SK-N-SH (cell line): ENCODE data around the gene RB1. TPM values are rescaled to one million over a fixed set of nuclear protein-coding genes. Genes with fewer than 3 reads are reported as not detected.

Experiments used
- CTCF ChIA-PET: fragments of 300-600, 350-600 bp; formaldehyde crosslinking; extraction: SDS; loops from one replicate; lab custom pipeline; 2021; lab: Yijun Ruan, JAX
- POLR2A ChIA-PET: fragments of 350-600 bp; sonication (Branson Sonifier 250); formaldehyde crosslinking; extraction: SDS; loops from one replicate; lab custom pipeline; 2020; ENCODE audit warnings: antibody characterized with exemption, inconsistent platforms; lab: Yijun Ruan, JAX
- DNase-seq: peaks from one replicate; pipeline ENCODE4 v3.0.0; 2012
- H2AFZ ChIP-seq: fragments of 200-600 bp; sonication (generic); 2 replicates; pipeline ENCODE4 v1.8.1; 2016; ENCODE audit warnings: antibody characterized with exemption, mild to moderate bottlenecking, low read depth
- H3F3A ChIP-seq: fragments of 200-600 bp; sonication (generic); replicated peaks from 2 replicates; pipeline ENCODE3; 2016; ENCODE audit warnings: antibody characterized with exemption, mild to moderate bottlenecking; ENCODE audit not compliant: insufficient read depth
- H3K27ac ChIP-seq, 2 experiments: fragments of 200-500 bp in 1 of 2; fragments of 200-600 bp in 1 of 2; sonication (Bioruptor generic) in 1 of 2; sonication (generic), shearing (Covaris generic) in 1 of 2; 2 replicates each; pipeline versions ENCODE4 v1.5.1 to v1.6.1; 2014 to 2016; ENCODE audit warnings: low read depth in 2 of 2, inconsistent platforms in 1 of 2, low read length in 1 of 2, mild to moderate bottlenecking in 1 of 2, mixed read lengths in 1 of 2
- H3K27me3 ChIP-seq: fragments of 200-600 bp; sonication (generic), shearing (Covaris generic); 2 replicates; pipeline ENCODE4 v1.6.1; 2016; ENCODE audit warnings: mixed run types; ENCODE audit not compliant: insufficient read depth
- H3K36me3 ChIP-seq, 2 experiments: fragments of 200-500 bp in 1 of 2; fragments of 200-600 bp in 1 of 2; sonication (Bioruptor generic) in 1 of 2; sonication (generic) in 1 of 2; replicated peaks in 1 of 2; 2 replicates each; pipeline versions ENCODE3 to v1.5.1; 2014 to 2016; ENCODE audit warnings: low read length in 1 of 2, mild to moderate bottlenecking in 1 of 2; ENCODE audit not compliant: insufficient read depth in 2 of 2, control insufficient read depth in 1 of 2
- H3K4me1 ChIP-seq, 2 experiments: fragments of 200-500 bp in 1 of 2; fragments of 200-600 bp in 1 of 2; sonication (Bioruptor generic) in 1 of 2; sonication (generic), shearing (Covaris generic) in 1 of 2; 2 replicates each; pipeline versions ENCODE4 v1.5.1 to v1.6.1; 2014 to 2016; ENCODE audit warnings: low read depth in 1 of 2, low read length in 1 of 2, mixed run types in 1 of 2; ENCODE audit not compliant: insufficient read depth in 2 of 2, control insufficient read depth in 1 of 2
- H3K4me2 ChIP-seq: fragments of 200-600 bp; sonication (generic), shearing (Covaris generic); 2 replicates; pipeline ENCODE4 v1.6.1; 2017; ENCODE audit warnings: mixed run types
- H3K4me3 ChIP-seq, 2 experiments: fragments of 200-500 bp in 1 of 2; fragments of 200-600 bp in 1 of 2; sonication (Bioruptor generic) in 1 of 2; sonication (generic), shearing (Covaris generic) in 1 of 2; 2 replicates each; pipeline versions ENCODE4 v1.5.1 to v1.8.1; 2014 to 2016; ENCODE audit warnings: low read depth in 2 of 2, inconsistent platforms in 1 of 2, low read length in 1 of 2, mild to moderate bottlenecking in 1 of 2, mixed read lengths in 1 of 2, moderate library complexity in 1 of 2
- H3K79me2 ChIP-seq: fragments of 200-600 bp; sonication (generic); 2 replicates; pipeline ENCODE4 v1.8.1; 2017; ENCODE audit warnings: mild to moderate bottlenecking; ENCODE audit not compliant: insufficient read depth
- H3K9ac ChIP-seq: fragments of 200-600 bp; sonication (generic); 2 replicates; pipeline ENCODE4 v1.6.1; 2017; ENCODE audit warnings: mixed run types
- H3K9me2 ChIP-seq: fragments of 200-600 bp; sonication (generic); 2 replicates; pipeline ENCODE4 v1.6.1; 2017; ENCODE audit warnings: mixed run types
- H3K9me3 ChIP-seq: fragments of 200-600 bp; sonication (generic); 2 replicates; pipeline ENCODE4 v1.6.1; 2017; ENCODE audit warnings: mixed run types, mild to moderate bottlenecking, moderate library complexity
- H4K20me1 ChIP-seq: fragments of 200-600 bp; sonication (generic); 2 replicates; pipeline ENCODE4 v1.6.1; 2017; ENCODE audit warnings: mild to moderate bottlenecking, mixed run types; ENCODE audit not compliant: insufficient read depth
- FOSL2 ChIP-seq: IDR thresholded peaks from 2 replicates; pipeline ENCODE4 v1.4.0; 2012; ENCODE audit warnings: low read depth, mild to moderate bottlenecking, moderate library complexity, borderline replicate concordance
- GABPA ChIP-seq: IDR thresholded peaks from 2 replicates; pipeline ENCODE4 v1.4.0; 2012; ENCODE audit warnings: low read depth, mild to moderate bottlenecking
- MXI1 ChIP-seq: IDR thresholded peaks from 2 replicates; pipeline ENCODE4 v1.6.1; 2012; ENCODE audit warnings: mild to moderate bottlenecking, low read depth, low read length, improper control_type of control experiment
- NFIC ChIP-seq: IDR thresholded peaks from 2 replicates; pipeline ENCODE4 v1.4.0; 2012; ENCODE audit warnings: borderline replicate concordance
- POLR2AphosphoS5 ChIP-seq: IDR thresholded peaks from 2 replicates; pipeline ENCODE4 v1.6.1; 2012; ENCODE audit warnings: low read depth, low read length
- RAD21 ChIP-seq: IDR thresholded peaks from 2 replicates; pipeline ENCODE4 v1.6.1; 2012; ENCODE audit warnings: mild to moderate bottlenecking, low read length
- RXRA ChIP-seq: IDR thresholded peaks from 2 replicates; pipeline ENCODE4 v1.4.0; 2012; ENCODE audit warnings: low read depth, mild to moderate bottlenecking, borderline replicate concordance
- SIN3A ChIP-seq: IDR thresholded peaks from 2 replicates; pipeline ENCODE4 v1.6.1; 2012; ENCODE audit warnings: low read depth, mild to moderate bottlenecking, low read length, moderate library complexity, borderline replicate concordance
- TCF12 ChIP-seq: IDR thresholded peaks from 2 replicates; pipeline ENCODE4 v1.4.0; 2012
- TEAD4 ChIP-seq: IDR thresholded peaks from 2 replicates; pipeline ENCODE4 v1.4.0; 2012; ENCODE audit warnings: mild to moderate bottlenecking, borderline replicate concordance; ENCODE audit not compliant: insufficient read depth
- YY1 ChIP-seq: IDR thresholded peaks from 2 replicates; pipeline ENCODE4 v1.4.0; 2012; ENCODE audit warnings: low read depth, mild to moderate bottlenecking
- WGBS: methylation state at CpG from one replicate; pipeline ENCODE4 v1.1.6; 2017; ENCODE audit warnings: low lambda C conversion rate; 5-methylcytosine and 5-hydroxymethylcytosine counted together
- polyA plus RNA-seq, 3 experiments: library from polyadenylated mRNA; depleted of rRNA; stranded (reverse); fragments of >200 nt; gene quantifications; 2 replicates each; pipeline ENCODE4 v1.2.3, GENCODE V29; 2012
- TF ChIP-seq, protein P1 (sequence below): IDR thresholded peaks from 2 replicates; pipeline ENCODE4 v1.6.1; 2012; ENCODE audit warnings: mild to moderate bottlenecking, low read depth, low read length, moderate library complexity
- TF ChIP-seq, protein P2 (sequence below): fragments of 150-350 bp; IDR thresholded peaks from 2 replicates; pipeline ENCODE4 v1.6.1; 2017; ENCODE audit warnings: antibody characterized with exemption, low read length, low read depth, borderline replicate concordance

The RB1 gene
- polyA plus RNA-seq, 1 of the 3 experiments (the other 2 are of a cell fraction), result 11.5 TPM

DNA sequence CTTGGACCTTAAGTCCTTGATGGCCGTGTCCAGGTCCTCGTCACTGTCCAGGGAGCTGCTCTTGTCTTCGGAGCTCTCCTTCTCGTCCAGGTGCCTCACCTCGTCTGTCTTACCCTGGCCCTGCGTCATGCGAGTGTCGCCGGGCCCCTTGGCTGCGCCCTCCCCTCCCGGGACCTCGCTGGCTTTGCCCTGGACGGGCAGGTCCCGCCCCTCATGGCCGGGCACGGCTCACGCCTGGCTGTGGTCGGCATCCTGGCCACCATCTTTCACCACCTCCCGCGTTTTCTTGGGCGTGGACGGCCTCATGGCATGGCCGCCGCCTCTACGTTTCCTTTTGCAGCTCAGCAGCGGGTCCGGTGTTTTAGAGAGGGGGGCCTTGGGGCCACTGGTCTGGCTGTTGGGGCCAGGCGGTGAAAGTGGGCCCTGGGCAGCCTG, 14.8 kb downstream of the RB1 start (continued):
- TF ChIP-seq, protein P1, sequence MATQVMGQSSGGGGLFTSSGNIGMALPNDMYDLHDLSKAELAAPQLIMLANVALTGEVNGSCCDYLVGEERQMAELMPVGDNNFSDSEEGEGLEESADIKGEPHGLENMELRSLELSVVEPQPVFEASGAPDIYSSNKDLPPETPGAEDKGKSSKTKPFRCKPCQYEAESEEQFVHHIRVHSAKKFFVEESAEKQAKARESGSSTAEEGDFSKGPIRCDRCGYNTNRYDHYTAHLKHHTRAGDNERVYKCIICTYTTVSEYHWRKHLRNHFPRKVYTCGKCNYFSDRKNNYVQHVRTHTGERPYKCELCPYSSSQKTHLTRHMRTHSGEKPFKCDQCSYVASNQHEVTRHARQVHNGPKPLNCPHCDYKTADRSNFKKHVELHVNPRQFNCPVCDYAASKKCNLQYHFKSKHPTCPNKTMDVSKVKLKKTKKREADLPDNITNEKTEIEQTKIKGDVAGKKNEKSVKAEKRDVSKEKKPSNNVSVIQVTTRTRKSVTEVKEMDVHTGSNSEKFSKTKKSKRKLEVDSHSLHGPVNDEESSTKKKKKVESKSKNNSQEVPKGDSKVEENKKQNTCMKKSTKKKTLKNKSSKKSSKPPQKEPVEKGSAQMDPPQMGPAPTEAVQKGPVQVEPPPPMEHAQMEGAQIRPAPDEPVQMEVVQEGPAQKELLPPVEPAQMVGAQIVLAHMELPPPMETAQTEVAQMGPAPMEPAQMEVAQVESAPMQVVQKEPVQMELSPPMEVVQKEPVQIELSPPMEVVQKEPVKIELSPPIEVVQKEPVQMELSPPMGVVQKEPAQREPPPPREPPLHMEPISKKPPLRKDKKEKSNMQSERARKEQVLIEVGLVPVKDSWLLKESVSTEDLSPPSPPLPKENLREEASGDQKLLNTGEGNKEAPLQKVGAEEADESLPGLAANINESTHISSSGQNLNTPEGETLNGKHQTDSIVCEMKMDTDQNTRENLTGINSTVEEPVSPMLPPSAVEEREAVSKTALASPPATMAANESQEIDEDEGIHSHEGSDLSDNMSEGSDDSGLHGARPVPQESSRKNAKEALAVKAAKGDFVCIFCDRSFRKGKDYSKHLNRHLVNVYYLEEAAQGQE, result no peak
- TF ChIP-seq POLR2AphosphoS5, result no peak
- TF ChIP-seq, protein P2, sequence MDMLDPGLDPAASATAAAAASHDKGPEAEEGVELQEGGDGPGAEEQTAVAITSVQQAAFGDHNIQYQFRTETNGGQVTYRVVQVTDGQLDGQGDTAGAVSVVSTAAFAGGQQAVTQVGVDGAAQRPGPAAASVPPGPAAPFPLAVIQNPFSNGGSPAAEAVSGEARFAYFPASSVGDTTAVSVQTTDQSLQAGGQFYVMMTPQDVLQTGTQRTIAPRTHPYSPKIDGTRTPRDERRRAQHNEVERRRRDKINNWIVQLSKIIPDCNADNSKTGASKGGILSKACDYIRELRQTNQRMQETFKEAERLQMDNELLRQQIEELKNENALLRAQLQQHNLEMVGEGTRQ, result no peak
- no peak for TF ChIP-seq MXI1
- no peak for TF ChIP-seq YY1
- no peak for TF ChIP-seq TCF12
- TF ChIP-seq FOSL2, result no peak
- no peak for TF ChIP-seq GABPA
- no peak for TF ChIP-seq TEAD4

GRCh38 chr13:48318821-48319511, 15.4 kb downstream of the RB1 start:
- H3K79me2 ChIP-seq, result peaks cover 57% of the 10 kb centered on the region
- no peak overlapping the region for H2AFZ ChIP-seq
- ChIA-PET CTCF (no interaction called here), POLR2A (no interaction called here)
- H3K4me1 ChIP-seq, result no peaks in the 10 kb centered on the region
- no peak for DNase-seq
- H3K9me2 ChIP-seq, result no peaks in the 10 kb centered on the region
- H3K4me3 ChIP-seq, result no peak overlapping the region
- H3K27ac ChIP-seq, result no peak overlapping the region
- H4K20me1 ChIP-seq, result no peaks in the 10 kb centered on the region
- H3K4me2 ChIP-seq, result no peak overlapping the region
- H3F3A ChIP-seq, result no peaks in the 10 kb centered on the region
- no peak overlapping the region for H3K9ac ChIP-seq
- H3K27me3 ChIP-seq, result no peaks in the 10 kb centered on the region
- peaks cover 10% of the 10 kb centered on the region; the same call in 1 of the 2 replicates for H3K9me3 ChIP-seq
- 98% methylated on average over 33 of the region's 47 CpGs for WGBS
- no peak for TF ChIP-seq NFIC
- no peak for TF ChIP-seq RXRA
- no peak for TF ChIP-seq RAD21
- no peak for TF ChIP-seq SIN3A
- no peak for TF ChIP-seq POLR2AphosphoS5
- peaks cover 12 to 28% of the 10 kb centered on the region in 2 experiments for H3K36me3 ChIP-seq
